IMR-90 (cell line): ENCODE results near the gene STX7. TPM values are rescaled to one million over a fixed set of nuclear protein-coding genes. Genes with fewer than 3 reads are reported as not detected.

Experiments used
- ATAC-seq: fragments of 200-7000 bp; cut with Tn5 transposase; 2 replicates; pipeline ENCODE4 v1.9.1; 2020; ENCODE audit warnings: low read depth, mild to moderate bottlenecking, moderate library complexity
- BruUV-seq: library from RNA; stranded (reverse); fragments of 400-500 nt; replicated peaks from 2 replicates; lab custom pipeline; 2021; lab: Mats Ljungman, UMichigan
- CTCF ChIA-PET: fragments of 300-600 bp; formaldehyde crosslinking; extraction: SDS; loops from one replicate; lab custom pipeline; 2021; ENCODE audit warnings: antibody characterized with exemption; lab: Yijun Ruan, JAX
- POLR2A ChIA-PET: fragments of 300-600 bp; sonication (Branson Sonifier 250); formaldehyde crosslinking; loops from one replicate; lab custom pipeline; 2022; ENCODE audit warnings: antibody characterized with exemption; ENCODE audit not compliant: unreplicated experiment; lab: Charles Lee
- DNase-seq: peaks from one replicate; pipeline ENCODE4 v3.0.0; 2013
- H2AFZ ChIP-seq: replicated peaks from 2 replicates; pipeline ENCODE3; 2013; ENCODE audit warnings: low read length, mild to moderate bottlenecking; ENCODE audit not compliant: poor library complexity
- H2AK5ac ChIP-seq: 2 replicates; pipeline ENCODE4 v1.6.1; 2013; ENCODE audit warnings: low read depth, low read length, inconsistent platforms
- H2AK9ac ChIP-seq: replicated peaks from 2 replicates; pipeline ENCODE3; 2013; ENCODE audit warnings: mild to moderate bottlenecking, low read depth, low read length, moderate library complexity; ENCODE audit not compliant: poor library complexity
- H2BK120ac ChIP-seq: 2 replicates; pipeline ENCODE4 v1.6.1; 2013; ENCODE audit warnings: low read depth, low read length, inconsistent platforms
- H2BK15ac ChIP-seq: 3 replicates; pipeline ENCODE4 v1.6.1; 2013; ENCODE audit warnings: low read depth, low read length, inconsistent platforms
- H2BK20ac ChIP-seq: 2 replicates; pipeline ENCODE4 v1.6.1; 2013; ENCODE audit warnings: low read depth, mild to moderate bottlenecking, inconsistent platforms, low read length, moderate library complexity
- H2BK5ac ChIP-seq: 2 replicates; pipeline ENCODE4 v1.6.1; 2013; ENCODE audit warnings: mild to moderate bottlenecking, low read depth, low read length, inconsistent platforms; ENCODE audit not compliant: poor library complexity, severe bottlenecking
- H3K14ac ChIP-seq: replicated peaks from 2 replicates; pipeline ENCODE4 v1.6.1; 2013; ENCODE audit warnings: low read depth, low read length, inconsistent platforms
- H3K18ac ChIP-seq: 2 replicates; pipeline ENCODE4 v1.6.1; 2013; ENCODE audit warnings: low read depth, low read length, control low read depth
- H3K23ac ChIP-seq: 2 replicates; pipeline ENCODE4 v1.6.1; 2013; ENCODE audit warnings: low read depth, low read length, inconsistent platforms
- H3K27ac ChIP-seq: 2 replicates; pipeline ENCODE4 v1.5.1; 2013; ENCODE audit warnings: mild to moderate bottlenecking, control low read depth, low read length; ENCODE audit not compliant: insufficient read depth
- H3K27me3 ChIP-seq: 2 replicates; pipeline ENCODE4 v1.6.1; 2013; ENCODE audit warnings: low read length; ENCODE audit not compliant: control insufficient read depth, insufficient read depth
- H3K36me3 ChIP-seq: 2 replicates; pipeline ENCODE4 v1.6.1; 2013; ENCODE audit warnings: low read length, mixed read lengths; ENCODE audit not compliant: control insufficient read depth, insufficient read depth
- H3K4ac ChIP-seq: 2 replicates; pipeline ENCODE4 v1.6.1; 2013; ENCODE audit warnings: low read depth, low read length, inconsistent platforms
- H3K4me1 ChIP-seq: 2 replicates; pipeline ENCODE4 v1.6.1; 2013; ENCODE audit warnings: low read length, mixed read lengths; ENCODE audit not compliant: control insufficient read depth, insufficient read depth
- H3K4me2 ChIP-seq: 2 replicates; pipeline ENCODE4 v1.6.1; 2013; ENCODE audit warnings: low read depth, mild to moderate bottlenecking, control low read depth, low read length, moderate library complexity
- H3K4me3 ChIP-seq: 2 replicates; pipeline ENCODE4 v1.5.1; 2013; ENCODE audit warnings: low read depth, mild to moderate bottlenecking, control low read depth, low read length, moderate library complexity; ENCODE audit not compliant: insufficient read depth
- H3K56ac ChIP-seq: 2 replicates; pipeline ENCODE4 v1.6.1; 2013; ENCODE audit warnings: low read length, inconsistent platforms; ENCODE audit not compliant: insufficient read depth; ENCODE audit errors: extremely low read depth
- H3K79me1 ChIP-seq, 2 experiments: 2 replicates each; pipeline ENCODE4 v1.6.1; 2013; ENCODE audit warnings: low read length in 2 of 2, inconsistent platforms in 1 of 2, low read depth in 1 of 2
- H3K9ac ChIP-seq: 2 replicates; pipeline ENCODE4 v1.6.1; 2013; ENCODE audit warnings: low read depth, low read length, control low read depth
- H3K9me1 ChIP-seq: 2 replicates; pipeline ENCODE4 v1.6.1; 2013; ENCODE audit warnings: low read length, inconsistent platforms; ENCODE audit not compliant: insufficient read depth
- H3K9me3 ChIP-seq: 2 replicates; pipeline ENCODE4 v1.6.1; 2013; ENCODE audit warnings: low read length; ENCODE audit not compliant: control insufficient read depth, insufficient read depth
- H4K20me1 ChIP-seq: 2 replicates; pipeline ENCODE4 v1.6.1; 2013; ENCODE audit warnings: low read length, inconsistent platforms; ENCODE audit not compliant: insufficient read depth
- H4K5ac ChIP-seq: 2 replicates; pipeline ENCODE4 v1.6.1; 2013; ENCODE audit warnings: mild to moderate bottlenecking, low read depth, low read length, control low read depth
- H4K8ac ChIP-seq, 2 experiments: 2 replicates each; pipeline ENCODE4 v1.6.1; 2013; ENCODE audit warnings: low read depth in 2 of 2, low read length in 2 of 2, control low read depth in 1 of 2, inconsistent platforms in 1 of 2
- H4K91ac ChIP-seq: 2 replicates; pipeline ENCODE4 v1.6.1; 2013; ENCODE audit warnings: low read depth, low read length, inconsistent platforms; ENCODE audit not compliant: insufficient read depth
- BHLHE40 ChIP-seq: fragments of 150-350 bp; IDR thresholded peaks from 2 replicates; pipeline ENCODE4 v1.6.1; 2016; ENCODE audit warnings: mild to moderate bottlenecking, low read depth, low read length
- CEBPB ChIP-seq: IDR thresholded peaks from 2 replicates; pipeline ENCODE4 v1.6.1; 2012; ENCODE audit warnings: low read depth, low read length, improper control_type of control experiment
- CHD1 ChIP-seq: IDR thresholded peaks from 2 replicates; pipeline ENCODE4 v1.6.1; 2012; ENCODE audit warnings: low read depth, low read length, improper control_type of control experiment
- CTCF ChIP-seq: conservative IDR thresholded peaks from 2 replicates; pipeline ENCODE4 v1.5.1; 2012; ENCODE audit warnings: mild to moderate bottlenecking, low read depth, low read length, improper control_type of control experiment
- ELK1 ChIP-seq: fragments of 150-350 bp; IDR thresholded peaks from 2 replicates; pipeline ENCODE4 v1.6.1; 2016; ENCODE audit warnings: low read depth, mild to moderate bottlenecking, low read length, moderate library complexity, borderline replicate concordance
- FOS ChIP-seq: fragments of 150-350 bp; IDR thresholded peaks from 2 replicates; pipeline ENCODE4 v1.6.1; 2016; ENCODE audit warnings: low read depth, low read length
- MAFK ChIP-seq: IDR thresholded peaks from 2 replicates; pipeline ENCODE4 v1.6.1; 2012; ENCODE audit warnings: low read depth, low read length, improper control_type of control experiment
- MAZ ChIP-seq: IDR thresholded peaks from 2 replicates; pipeline ENCODE4 v1.6.1; 2012; ENCODE audit warnings: low read depth, mild to moderate bottlenecking, low read length, improper control_type of control experiment, moderate library complexity, borderline replicate concordance
- MXI1 ChIP-seq: IDR thresholded peaks from 2 replicates; pipeline ENCODE4 v1.6.1; 2012; ENCODE audit warnings: low read depth, mild to moderate bottlenecking, low read length, moderate library complexity, borderline replicate concordance
- NFE2L2 ChIP-seq: fragments of 150-350 bp; IDR thresholded peaks from 2 replicates; pipeline ENCODE4 v1.6.1; 2016; ENCODE audit warnings: low read depth, mild to moderate bottlenecking, low read length
- POLR2A ChIP-seq: IDR thresholded peaks from 2 replicates; pipeline ENCODE4 v1.6.1; 2012; ENCODE audit warnings: mild to moderate bottlenecking, low read depth, low read length
- RAD21 ChIP-seq: IDR thresholded peaks from 2 replicates; pipeline ENCODE4 v1.6.1; 2012; ENCODE audit warnings: low read length, improper control_type of control experiment
- RFX5 ChIP-seq: IDR thresholded peaks from 2 replicates; pipeline ENCODE4 v1.8.0; 2012; ENCODE audit warnings: low read depth, mild to moderate bottlenecking, low read length, moderate library complexity
- USF2 ChIP-seq: fragments of 150-350 bp; IDR thresholded peaks from 2 replicates; pipeline ENCODE4 v1.6.1; 2017; ENCODE audit warnings: mild to moderate bottlenecking, antibody characterized with exemption, low read length, low read depth
- WGBS, 2 experiments: methylation state at CpG; one replicate each; pipeline versions ENCODE4 v1.1.5 to v1.1.7; 2013; ENCODE audit warnings: missing lambda C conversion rate in 2 of 2; ENCODE audit not compliant: insufficient read length in 1 of 2; ENCODE audit errors: extremely low coverage in 2 of 2; 5-methylcytosine and 5-hydroxymethylcytosine counted together
- dilution Hi-C: fragments of 300-500 bp; cut with HindIII; formaldehyde crosslinking; loops from one replicate; pipeline ENCODE4 v1.14.3; 2018; ENCODE audit warnings: low sequenced_read_pairs; ENCODE audit not compliant: unreplicated experiment
- in situ Hi-C: fragments of 300-500 bp; cut with MboI; formaldehyde crosslinking; loops from 3 replicates; pipeline ENCODE4 v1.14.3; 2019; ENCODE audit warnings: low sequenced_read_pairs, inconsistent platforms, mixed read lengths
- intact Hi-C: fragments of 100-400 bp; cut with micrococcal nuclease; formaldehyde crosslinking; loops from 2 replicates; pipeline ENCODE4 v1.10.0; 2022
- polyA plus RNA-seq, 3 experiments: library from polyadenylated mRNA; depleted of rRNA; stranded (reverse); fragments of >200 nt; gene quantifications; 2 replicates each; pipeline ENCODE4 v1.2.3, GENCODE V29; 2012; ENCODE audit warnings: low replicate concordance in 1 of 3
- total RNA-seq: library from RNA; depleted of rRNA; stranded (reverse); fragments of >200 nt; gene quantifications from 2 replicates; pipeline ENCODE4 v1.2.3, GENCODE V29; 2012

The STX7 gene
- total and polyA plus RNA-seq, 2 of the 4 experiments (the other 2 are of a cell fraction): 16.5 to 35.1 TPM

- Histone ChIP-seq H4K8ac (no peak overlapping the region), H3K4me3 (no peak overlapping the region), H3K9me1 (no peaks in the 10 kb centered on the region), H2BK5ac (no peak overlapping the region), H2BK120ac (no peak overlapping the region), H3K4me2 (no peak overlapping the region), H3K4ac (no peak overlapping the region), H3K79me1 (no peaks in the 10 kb centered on the region), H3K18ac (no peak overlapping the region), H3K27me3 (peaks cover 26% of the 10 kb centered on the region), H4K20me1 (no peaks in the 10 kb centered on the region), H2AK5ac (no peak overlapping the region), H2AFZ (no peak overlapping the region), H3K9me3 (peaks cover 6% of the 10 kb centered on the region; the same call in 1 of the 2 replicates), H3K14ac (no peak overlapping the region), H3K23ac (no peak overlapping the region), H2BK20ac (no peak overlapping the region), H3K9ac (no peak overlapping the region), H3K4me1 (no peaks in the 10 kb centered on the region), H2BK15ac (no peak overlapping the region), H4K5ac (no peak overlapping the region), H4K91ac (no peak overlapping the region), H3K36me3 (no peaks in the 10 kb centered on the region), H3K56ac (no peak overlapping the region), H3K27ac (no peak overlapping the region), H2AK9ac (no peak overlapping the region)
- DNase-seq: no peak
- ChIA-PET CTCF (interaction anchor here (0.9 kb wide), 1 partner anchor 11 kb away, joined by 3 read pairs; no protein-coding TSS in a partner anchor), POLR2A (no interaction called here)
- no CpG with 5 or more reads among the region's 2 CpGs for WGBS, 2 experiments
- no peak for ATAC-seq
- TF ChIP-seq CHD1 (no peak), USF2 (no peak), POLR2A (no peak), MAZ (no peak), RFX5 (no peak), CEBPB (no peak), MAFK (no peak), NFE2L2 (no peak), CTCF (no peak), MXI1 (no peak), FOS (no peak), RAD21 (no peak), ELK1 (no peak), BHLHE40 (no peak)
- no TSS peak for BruUV-seq
- intact Hi-C loops: no loop called here
- dilution Hi-C loops: no loop called here
- in situ Hi-C loops: no loop called here
Observed at GRCh38 chr6:132526461-132526860, 13.5 kb upstream of the STX7 start.
